Measurements from ENCODE around the gene GLRA3. TPM values are rescaled to one million over a fixed set of nuclear protein-coding genes. Genes with fewer than 3 reads are reported as not detected.
"Not testable (repeated sequence)": the region's sequence is repeated elsewhere in the genome, so short reads cannot be mapped to it uniquely, and the experiment has no call there.

GLRA3 gene
- polyA plus RNA-seq, 1 donor from 2014 or later, result 0.98 TPM

GRCh38 chr4:174631901-174632758, 196.9 kb downstream of the GLRA3 start:
- Mint-ChIP-seq H3K9me3 (no peaks in the 10 kb centered on the region), H3K4me3 (no peak overlapping the region), H3K36me3 (no peaks in the 10 kb centered on the region), H3K27me3 (no peaks in the 10 kb centered on the region), H3K4me1 (peaks cover 0 to 2% (median 0%) of the 10 kb centered on the region in 3 donors), H3K27ac (no peak overlapping the region)

GRCh38 chr4:174629907-174630450, 199.1 kb downstream of the GLRA3 start:
- not testable (repeated sequence) for H3K9me3 Mint-ChIP-seq, H3K27me3 Mint-ChIP-seq, H3K4me1 Mint-ChIP-seq

GRCh38 chr4:174629265-174629664, 199.8 kb downstream of the GLRA3 start:
- Mint-ChIP-seq H3K36me3 (no peaks in the 10 kb centered on the region), H3K27me3 (no peaks in the 10 kb centered on the region), H3K27ac (no peak overlapping the region), H3K4me3 (no peak overlapping the region), H3K9me3 (no peaks in the 10 kb centered on the region), H3K4me1 (peaks cover 0 to 2% (median 0%) of the 10 kb centered on the region in 3 donors)

More at GRCh38 chr4:174629907-174630450, 199.1 kb downstream of the GLRA3 start:
- not testable (repeated sequence) for H3K27ac Mint-ChIP-seq, H3K36me3 Mint-ChIP-seq, H3K4me3 Mint-ChIP-seq

- H3K36me3 Mint-ChIP-seq, result no peaks in the 10 kb centered on the region
Observed at GRCh38 chr4:174628191-174628590, 200.9 kb downstream of the GLRA3 start.

GRCh38 chr4:174627473-174627872, 201.6 kb downstream of the GLRA3 start:
- H3K4me3 Mint-ChIP-seq, result no peak overlapping the region
- no peaks in the 10 kb centered on the region for H3K27me3 Mint-ChIP-seq
- H3K4me1 Mint-ChIP-seq, result no peaks in the 10 kb centered on the region

More at GRCh38 chr4:174628191-174628590, 200.9 kb downstream of the GLRA3 start:
- Mint-ChIP-seq H3K27me3 (no peaks in the 10 kb centered on the region), H3K27ac (no peak overlapping the region), H3K4me1 (no peaks in the 10 kb centered on the region), H3K4me3 (no peak overlapping the region), H3K9me3 (no peaks in the 10 kb centered on the region)

GRCh38 chr4:174626342-174627008, 202.6 kb downstream of the GLRA3 start:
- Mint-ChIP-seq H3K4me3 (no peak overlapping the region), H3K27ac (no peak overlapping the region), H3K36me3 (no peaks in the 10 kb centered on the region), H3K27me3 (no peaks in the 10 kb centered on the region), H3K4me1 (no peaks in the 10 kb centered on the region), H3K9me3 (no peaks in the 10 kb centered on the region)

More at GRCh38 chr4:174627473-174627872, 201.6 kb downstream of the GLRA3 start:
- H3K36me3 Mint-ChIP-seq, result no peaks in the 10 kb centered on the region
- no peaks in the 10 kb centered on the region for H3K9me3 Mint-ChIP-seq
- H3K27ac Mint-ChIP-seq, result no peak overlapping the region

- Mint-ChIP-seq H3K9me3 (no peaks in the 10 kb centered on the region), H3K36me3 (no peaks in the 10 kb centered on the region), H3K4me1 (peaks cover 0 to 6% (median 2%) of the 10 kb centered on the region in 3 donors), H3K27me3 (no peaks in the 10 kb centered on the region), H3K4me3 (no peak overlapping the region), H3K27ac (no peak overlapping the region)
Observed at GRCh38 chr4:174616661-174617060, 212.4 kb downstream of the GLRA3 start.

- peaks cover 2% of the 10 kb centered on the region for H3K36me3 Mint-ChIP-seq
- peaks cover 0 to 6% (median 2%) of the 10 kb centered on the region in 3 donors for H3K4me1 Mint-ChIP-seq
- peak overlapping the region in 1 of 3 donors; percentile 6 for H3K27ac Mint-ChIP-seq
- no peak overlapping the region for H3K4me3 Mint-ChIP-seq
- no peaks in the 10 kb centered on the region for H3K9me3 Mint-ChIP-seq
- no peaks in the 10 kb centered on the region for H3K27me3 Mint-ChIP-seq
Observed at GRCh38 chr4:174613979-174614378, 215.1 kb downstream of the GLRA3 start.

- H3K27me3 Mint-ChIP-seq, result no peaks in the 10 kb centered on the region
- H3K9me3 Mint-ChIP-seq, result no peaks in the 10 kb centered on the region
- H3K4me3 Mint-ChIP-seq, result no peak overlapping the region
- peaks cover 0 to 6% (median 2%) of the 10 kb centered on the region in 3 donors for H3K4me1 Mint-ChIP-seq
- H3K36me3 Mint-ChIP-seq, result peaks cover 2% of the 10 kb centered on the region
- no peak overlapping the region for H3K27ac Mint-ChIP-seq
Observed at GRCh38 chr4:174611792-174612191, 217.3 kb downstream of the GLRA3 start.

- no peaks in the 10 kb centered on the region for H3K4me1 Mint-ChIP-seq
- peaks cover 2% of the 10 kb centered on the region for H3K36me3 Mint-ChIP-seq
- no peak overlapping the region for H3K27ac Mint-ChIP-seq
- peaks cover 0 to 2% (median 0%) of the 10 kb centered on the region in 3 donors for H3K9me3 Mint-ChIP-seq
- H3K4me3 Mint-ChIP-seq, result no peak overlapping the region
- no peaks in the 10 kb centered on the region for H3K27me3 Mint-ChIP-seq
Observed at GRCh38 chr4:174607792-174608191, 221.3 kb downstream of the GLRA3 start.

GRCh38 chr4:174604198-174604597, 224.8 kb downstream of the GLRA3 start:
- no peak overlapping the region for H3K27ac Mint-ChIP-seq

GRCh38 chr4:174600391-174600790, 228.7 kb downstream of the GLRA3 start:
- Mint-ChIP-seq H3K27me3 (no peaks in the 10 kb centered on the region), H3K9me3 (peaks cover 0 to 4% (median 0%) of the 10 kb centered on the region in 3 donors), H3K36me3 (no peaks in the 10 kb centered on the region), H3K4me1 (no peaks in the 10 kb centered on the region), H3K4me3 (no peak overlapping the region), H3K27ac (no peak overlapping the region)

More at GRCh38 chr4:174604198-174604597, 224.8 kb downstream of the GLRA3 start:
- Mint-ChIP-seq H3K36me3 (no peaks in the 10 kb centered on the region), H3K4me1 (no peaks in the 10 kb centered on the region), H3K4me3 (no peak overlapping the region), H3K9me3 (peaks cover 0 to 2% (median 0%) of the 10 kb centered on the region in 3 donors), H3K27me3 (no peaks in the 10 kb centered on the region)

GRCh38 chr4:174598800-174599199, 230.2 kb downstream of the GLRA3 start:
- Mint-ChIP-seq H3K27ac (no peak overlapping the region), H3K4me1 (no peaks in the 10 kb centered on the region), H3K36me3 (no peaks in the 10 kb centered on the region), H3K9me3 (peaks cover 0 to 4% (median 0%) of the 10 kb centered on the region in 3 donors), H3K27me3 (no peaks in the 10 kb centered on the region), H3K4me3 (no peak overlapping the region)

GRCh38 chr4:174596513-174596912, 232.5 kb downstream of the GLRA3 start:
- H3K27ac Mint-ChIP-seq, result no peak overlapping the region
- H3K36me3 Mint-ChIP-seq, result no peaks in the 10 kb centered on the region
- H3K9me3 Mint-ChIP-seq, result peaks cover 0 to 4% (median 1%) of the 10 kb centered on the region in 3 donors
- H3K27me3 Mint-ChIP-seq, result no peaks in the 10 kb centered on the region
- peaks cover 0 to 6% (median 4%) of the 10 kb centered on the region in 3 donors for H3K4me1 Mint-ChIP-seq
- no peak overlapping the region for H3K4me3 Mint-ChIP-seq

Measured in IgD-negative memory B cell (primary cell).